VCaP (cell line): ENCODE data around the gene BICD1.

Experiments
- H3K27ac ChIP-seq: fragments of 450-650 bp; 2 replicates; pipeline ENCODE4 v1.5.1; 2017
- TF ChIP-seq, protein P1 (sequence below): fragments of 450-650 bp; conservative IDR thresholded peaks from 2 replicates; pipeline ENCODE4 v1.5.1; 2017; ENCODE audit warnings: mild to moderate bottlenecking, moderate library complexity

Gene BICD1

DNA sequence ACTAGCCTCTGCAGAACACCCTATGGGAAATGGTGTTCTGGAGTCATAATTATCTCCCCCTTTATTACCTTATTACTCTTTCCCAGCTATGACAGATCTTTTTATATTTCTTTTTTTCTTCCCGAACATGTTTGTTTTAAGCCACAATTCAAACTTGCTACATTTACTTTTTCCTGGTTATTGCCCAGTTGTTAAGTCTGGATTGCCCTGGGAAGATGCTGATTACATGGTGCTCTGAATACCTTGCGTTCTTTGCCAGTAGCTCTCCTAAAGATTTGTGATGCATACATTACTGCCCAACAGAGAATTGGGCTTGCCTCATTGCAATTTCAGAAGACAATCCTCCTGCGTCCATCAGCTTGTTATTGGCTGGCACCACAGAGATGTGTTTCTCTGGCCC lies 174.5 kb downstream of the BICD1 start:
- no peak overlapping the region for H3K27ac ChIP-seq
- TF ChIP-seq, protein P1, sequence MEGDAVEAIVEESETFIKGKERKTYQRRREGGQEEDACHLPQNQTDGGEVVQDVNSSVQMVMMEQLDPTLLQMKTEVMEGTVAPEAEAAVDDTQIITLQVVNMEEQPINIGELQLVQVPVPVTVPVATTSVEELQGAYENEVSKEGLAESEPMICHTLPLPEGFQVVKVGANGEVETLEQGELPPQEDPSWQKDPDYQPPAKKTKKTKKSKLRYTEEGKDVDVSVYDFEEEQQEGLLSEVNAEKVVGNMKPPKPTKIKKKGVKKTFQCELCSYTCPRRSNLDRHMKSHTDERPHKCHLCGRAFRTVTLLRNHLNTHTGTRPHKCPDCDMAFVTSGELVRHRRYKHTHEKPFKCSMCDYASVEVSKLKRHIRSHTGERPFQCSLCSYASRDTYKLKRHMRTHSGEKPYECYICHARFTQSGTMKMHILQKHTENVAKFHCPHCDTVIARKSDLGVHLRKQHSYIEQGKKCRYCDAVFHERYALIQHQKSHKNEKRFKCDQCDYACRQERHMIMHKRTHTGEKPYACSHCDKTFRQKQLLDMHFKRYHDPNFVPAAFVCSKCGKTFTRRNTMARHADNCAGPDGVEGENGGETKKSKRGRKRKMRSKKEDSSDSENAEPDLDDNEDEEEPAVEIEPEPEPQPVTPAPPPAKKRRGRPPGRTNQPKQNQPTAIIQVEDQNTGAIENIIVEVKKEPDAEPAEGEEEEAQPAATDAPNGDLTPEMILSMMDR, result no peak

DNA sequence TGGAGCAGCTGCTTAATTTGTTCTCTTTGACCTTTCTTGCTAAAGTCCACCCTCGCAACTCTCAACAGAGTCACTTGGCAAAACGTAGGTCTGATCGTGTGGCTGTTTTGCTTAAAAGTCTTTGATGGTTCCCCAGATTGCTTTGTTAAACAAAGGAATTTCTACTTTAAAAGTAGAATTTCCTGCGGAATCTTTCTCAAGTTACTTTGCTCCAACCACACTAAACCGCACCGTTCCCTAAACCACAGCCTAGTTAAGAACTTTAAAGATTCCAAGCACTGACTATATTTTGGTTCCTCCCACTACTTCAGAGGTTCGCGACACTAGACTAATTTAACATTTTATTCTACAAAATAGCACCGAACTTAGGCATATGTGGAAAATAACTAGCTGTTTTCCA lies 177.9 kb downstream of the BICD1 start:
- peak overlapping the region; percentile 61 for H3K27ac ChIP-seq

DNA sequence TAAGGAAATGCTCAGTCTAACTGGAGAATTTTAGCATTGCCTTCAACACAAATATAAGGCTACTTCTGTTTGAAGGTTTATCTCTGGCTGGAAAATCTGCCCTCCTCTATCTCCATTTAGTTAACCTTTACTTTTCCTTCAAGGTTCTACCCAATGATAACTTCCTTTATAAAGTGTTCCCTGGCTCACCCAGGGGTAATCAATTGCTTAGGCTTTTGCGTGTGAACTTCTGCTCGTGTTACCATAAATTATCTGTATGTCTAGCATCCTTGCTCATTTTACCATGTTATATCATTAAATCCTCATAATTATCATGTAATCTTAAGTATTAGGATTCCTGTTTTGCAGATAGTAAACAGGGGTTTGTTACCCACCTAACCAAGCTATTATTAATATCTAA lies 178.4 kb downstream of the BICD1 start:
- peak overlapping the region; percentile 61 for H3K27ac ChIP-seq
- TF ChIP-seq, protein P1, result no peak

More for the DNA sequence above, 177.9 kb downstream of the BICD1 start:
- TF ChIP-seq, protein P1, result no peak

DNA sequence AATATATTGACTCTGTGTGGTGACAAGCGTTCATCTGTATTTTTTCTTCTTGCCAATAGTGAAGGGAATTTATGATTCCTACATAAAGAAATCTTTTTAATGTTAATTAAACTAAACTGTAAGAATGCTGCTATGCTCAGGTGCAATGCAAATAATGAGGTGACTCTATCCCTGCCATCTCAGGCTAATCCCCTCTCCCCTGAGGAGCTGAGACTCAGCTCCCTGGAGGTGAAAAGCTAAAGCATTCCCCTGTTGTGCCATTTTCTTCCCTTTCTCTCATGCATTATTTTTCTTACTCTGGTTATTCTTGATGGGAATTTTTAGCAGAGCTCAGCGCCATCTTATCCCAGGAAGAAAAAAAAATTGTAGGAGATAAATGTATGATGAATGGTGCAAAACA lies 178.8 kb downstream of the BICD1 start:
- peak overlapping the region; percentile 61 for H3K27ac ChIP-seq
- TF ChIP-seq, protein P1, result no peak

DNA sequence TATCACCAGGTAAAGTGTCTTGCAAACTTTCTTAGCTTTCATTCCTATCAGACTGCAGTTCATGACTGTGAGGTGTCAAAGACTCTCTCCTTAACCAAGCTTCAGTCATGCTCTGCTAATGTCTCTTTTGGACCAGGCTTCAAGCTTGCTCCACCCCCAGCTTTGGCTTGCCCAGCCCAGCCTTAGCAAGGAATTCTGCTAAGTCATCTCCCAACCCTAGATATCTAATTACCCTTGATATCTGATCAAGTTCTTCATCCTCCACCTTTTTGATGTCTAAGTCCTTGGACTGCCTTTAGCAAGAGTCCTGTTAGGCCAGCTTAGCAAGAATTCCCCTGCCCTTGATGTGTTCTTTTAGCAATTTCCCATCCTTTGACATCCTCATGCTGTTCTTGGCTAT lies 183.8 kb downstream of the BICD1 start:
- peak overlapping the region; percentile 21; the same call in 1 of the 2 replicates for H3K27ac ChIP-seq

DNA sequence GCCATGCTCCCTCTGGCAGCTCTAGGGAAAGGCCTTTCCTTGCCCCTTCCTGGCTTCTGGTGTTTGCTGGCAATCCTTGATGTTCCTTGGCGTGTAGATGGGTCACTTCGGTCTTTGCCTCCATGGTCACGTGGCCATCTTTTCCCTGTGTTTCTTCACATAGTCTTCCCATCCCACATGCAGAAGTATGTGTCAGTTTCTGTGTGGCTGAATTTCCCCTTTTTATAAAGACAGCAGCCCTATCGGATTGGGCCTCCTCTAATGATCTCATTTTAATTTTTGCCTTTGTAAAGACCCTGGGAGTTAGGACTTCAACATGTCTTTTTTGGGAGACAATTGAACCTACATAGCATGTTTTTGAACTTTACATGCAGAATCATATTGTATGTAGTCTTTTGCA lies 185.5 kb downstream of the BICD1 start:
- TF ChIP-seq, protein P1, result no peak
- H3K27ac ChIP-seq, result no peak overlapping the region

More for the DNA sequence above, 183.8 kb downstream of the BICD1 start:
- TF ChIP-seq, protein P1, result no peak

DNA sequence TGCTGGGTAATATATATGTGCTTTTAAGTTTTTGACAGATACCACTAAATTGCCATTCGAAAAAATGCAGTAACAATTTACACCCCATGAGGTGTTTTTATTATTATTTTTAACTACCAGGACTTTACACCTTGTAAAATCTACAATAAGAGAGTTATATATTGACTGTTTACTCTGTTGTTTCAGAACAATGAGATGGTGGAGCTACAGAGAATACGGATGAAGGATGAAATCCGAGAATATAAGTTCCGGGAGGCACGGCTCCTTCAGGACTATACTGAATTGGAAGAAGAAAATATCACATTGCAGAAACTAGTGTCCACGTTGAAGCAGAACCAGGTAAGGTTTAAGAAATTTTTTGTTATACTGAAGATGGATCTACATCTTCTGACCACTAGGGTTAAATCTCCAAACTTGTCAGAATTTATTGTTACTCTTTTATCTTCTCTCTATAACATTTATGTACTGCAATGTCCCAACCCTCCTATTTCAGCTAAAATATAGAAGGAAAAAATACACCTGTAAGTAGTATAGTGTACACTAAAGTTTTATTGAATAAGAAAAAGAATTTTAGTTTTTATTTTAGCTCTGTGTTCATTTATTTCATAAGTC lies 187.3 kb downstream of the BICD1 start:
- TF ChIP-seq, protein P1, result peak; percentile 32
- no peak overlapping the region; the same call in 1 of the 2 replicates for H3K27ac ChIP-seq
